Panc1 (cell line): ENCODE data around the gene IER3. TPM values are rescaled to one million over a fixed set of nuclear protein-coding genes. Genes with fewer than 3 reads are reported as not detected.
A peak's percentile ranks its signal among the peaks of the same experiment; 100 is the strongest.

ENCODE experiments used
- ATAC-seq: fragments of 200-7000 bp; cut with Tn5 transposase; 2 replicates; pipeline ENCODE4 v1.9.1; 2020; ENCODE audit warnings: mild to moderate bottlenecking, moderate library complexity
- BruUV-seq: library from RNA; stranded (reverse); fragments of 400-500 nt; replicated peaks from 2 replicates; lab custom pipeline; 2021; lab: Mats Ljungman, UMichigan
- CTCF ChIA-PET: fragments of 300-600 bp; sonication (Branson Sonifier 250); formaldehyde crosslinking; loops from one replicate; lab custom pipeline; 2022; ENCODE audit warnings: antibody characterized with exemption; lab: Charles Lee
- POLR2A ChIA-PET: fragments of 300-600 bp; sonication (Branson Sonifier 250); formaldehyde crosslinking; loops from one replicate; lab custom pipeline; 2022; ENCODE audit warnings: antibody characterized with exemption; lab: Charles Lee
- DNase-seq: peaks from one replicate; pipeline ENCODE4 v3.0.0-alpha.2; 2010; ENCODE audit warnings: low read depth, low spot score
- H3K27ac ChIP-seq: 2 replicates; pipeline ENCODE4 v1.5.1; 2011; ENCODE audit warnings: mild to moderate bottlenecking, low read length, inconsistent platforms
- H3K27me3 ChIP-seq: fragments of 200-500 bp; sonication (Bioruptor generic); 2 replicates; pipeline ENCODE4 v1.6.0; 2014; ENCODE audit warnings: low read length, inconsistent platforms; ENCODE audit not compliant: control insufficient read depth, insufficient read depth
- H3K36me3 ChIP-seq: fragments of 200-500 bp; sonication (Bioruptor generic); 2 replicates; pipeline ENCODE4 v1.5.1; 2014; ENCODE audit warnings: inconsistent platforms, mild to moderate bottlenecking, low read length, moderate library complexity; ENCODE audit not compliant: control insufficient read depth, insufficient read depth
- H3K4me1 ChIP-seq: 2 replicates; pipeline ENCODE4 v1.5.1; 2011; ENCODE audit warnings: inconsistent platforms, mild to moderate bottlenecking, low read length, moderate library complexity; ENCODE audit not compliant: control insufficient read depth, insufficient read depth
- H3K4me3 ChIP-seq, 2 experiments: 2 replicates each; pipeline ENCODE4 v1.5.1; 2011 to 2012; ENCODE audit warnings: low read depth in 2 of 2, low read length in 2 of 2, mild to moderate bottlenecking in 2 of 2, inconsistent platforms in 1 of 2, moderate library complexity in 1 of 2
- H3K9me3 ChIP-seq: fragments of 200-500 bp; sonication (Bioruptor generic); 2 replicates; pipeline ENCODE4 v1.5.1; 2014; ENCODE audit warnings: low read depth, mild to moderate bottlenecking, inconsistent platforms, low read length, moderate library complexity; ENCODE audit not compliant: control insufficient read depth, insufficient read depth
- POLR2AphosphoS5 ChIP-seq: IDR thresholded peaks from 2 replicates; pipeline ENCODE4 v1.6.1; 2012; ENCODE audit warnings: mild to moderate bottlenecking, low read depth, low read length, moderate library complexity
- SIN3A ChIP-seq: IDR thresholded peaks from 2 replicates; pipeline ENCODE4 v1.6.1; 2012; ENCODE audit warnings: low read depth, mild to moderate bottlenecking, low read length, moderate library complexity, borderline replicate concordance; ENCODE audit not compliant: insufficient read depth
- TCF7L2 ChIP-seq: IDR thresholded peaks from 2 replicates; pipeline ENCODE4 v1.6.1; 2011; ENCODE audit warnings: mild to moderate bottlenecking, low read depth, low read length, inconsistent platforms
- in situ Hi-C: cut with HindIII; loops from 2 replicates; pipeline ENCODE4 v1.10.0; 2016; ENCODE audit warnings: low sequenced_read_pairs, low pct_unique_long_range_greater_than_20kb
- intact Hi-C: fragments of 100-400 bp; cut with micrococcal nuclease; formaldehyde crosslinking; loops from one replicate; pipeline ENCODE4 v1.10.0; 2022; ENCODE audit not compliant: unreplicated experiment
- total RNA-seq: library from RNA; stranded (reverse); gene quantifications from one replicate; pipeline ENCODE4 v1.2.1, GENCODE V29; 2021; ENCODE audit not compliant: unreplicated experiment
- TF ChIP-seq, protein P1 (sequence below): fragments of 450-650 bp; IDR thresholded peaks from 2 replicates; pipeline ENCODE4 v1.5.1; 2017; ENCODE audit warnings: mild to moderate bottlenecking
- TF ChIP-seq, protein P2 (sequence below), 2 experiments: IDR thresholded peaks; 2 replicates each; pipeline ENCODE4 v1.6.1; 2011 to 2012; ENCODE audit warnings: low read depth in 2 of 2, control low read depth in 1 of 2, low read length in 1 of 2, mild to moderate bottlenecking in 1 of 2, moderate library complexity in 1 of 2; ENCODE audit not compliant: insufficient read depth in 1 of 2

IER3 gene
- total RNA-seq, 1 experiment from 2014 or later: 106 TPM

DNA sequence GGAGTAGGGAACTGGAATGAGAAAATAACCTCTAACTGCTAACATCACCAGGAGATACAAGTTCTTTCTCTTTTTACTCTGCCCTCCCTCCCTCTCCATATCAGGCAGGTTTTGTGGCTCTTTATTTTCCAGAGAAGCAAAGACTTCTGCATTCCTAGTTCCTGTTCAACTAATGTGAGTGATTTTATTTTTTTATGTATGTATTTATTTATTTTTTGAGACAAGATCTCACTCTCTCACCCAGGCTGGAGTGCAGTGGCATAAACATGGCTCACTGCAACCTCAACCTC, 6.0 kb upstream of the IER3 start:
- intact Hi-C loops (no loop called here), in situ Hi-C loops (no loop called here)
- no TSS peak for BruUV-seq
- H3K9me3 ChIP-seq: no peaks in the 10 kb centered on the region
- TF ChIP-seq SIN3A (no peak), POLR2AphosphoS5 (no peak), TCF7L2 (no peak)
- TF ChIP-seq, protein P1, sequence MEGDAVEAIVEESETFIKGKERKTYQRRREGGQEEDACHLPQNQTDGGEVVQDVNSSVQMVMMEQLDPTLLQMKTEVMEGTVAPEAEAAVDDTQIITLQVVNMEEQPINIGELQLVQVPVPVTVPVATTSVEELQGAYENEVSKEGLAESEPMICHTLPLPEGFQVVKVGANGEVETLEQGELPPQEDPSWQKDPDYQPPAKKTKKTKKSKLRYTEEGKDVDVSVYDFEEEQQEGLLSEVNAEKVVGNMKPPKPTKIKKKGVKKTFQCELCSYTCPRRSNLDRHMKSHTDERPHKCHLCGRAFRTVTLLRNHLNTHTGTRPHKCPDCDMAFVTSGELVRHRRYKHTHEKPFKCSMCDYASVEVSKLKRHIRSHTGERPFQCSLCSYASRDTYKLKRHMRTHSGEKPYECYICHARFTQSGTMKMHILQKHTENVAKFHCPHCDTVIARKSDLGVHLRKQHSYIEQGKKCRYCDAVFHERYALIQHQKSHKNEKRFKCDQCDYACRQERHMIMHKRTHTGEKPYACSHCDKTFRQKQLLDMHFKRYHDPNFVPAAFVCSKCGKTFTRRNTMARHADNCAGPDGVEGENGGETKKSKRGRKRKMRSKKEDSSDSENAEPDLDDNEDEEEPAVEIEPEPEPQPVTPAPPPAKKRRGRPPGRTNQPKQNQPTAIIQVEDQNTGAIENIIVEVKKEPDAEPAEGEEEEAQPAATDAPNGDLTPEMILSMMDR: no peak
- TF ChIP-seq, protein P2, sequence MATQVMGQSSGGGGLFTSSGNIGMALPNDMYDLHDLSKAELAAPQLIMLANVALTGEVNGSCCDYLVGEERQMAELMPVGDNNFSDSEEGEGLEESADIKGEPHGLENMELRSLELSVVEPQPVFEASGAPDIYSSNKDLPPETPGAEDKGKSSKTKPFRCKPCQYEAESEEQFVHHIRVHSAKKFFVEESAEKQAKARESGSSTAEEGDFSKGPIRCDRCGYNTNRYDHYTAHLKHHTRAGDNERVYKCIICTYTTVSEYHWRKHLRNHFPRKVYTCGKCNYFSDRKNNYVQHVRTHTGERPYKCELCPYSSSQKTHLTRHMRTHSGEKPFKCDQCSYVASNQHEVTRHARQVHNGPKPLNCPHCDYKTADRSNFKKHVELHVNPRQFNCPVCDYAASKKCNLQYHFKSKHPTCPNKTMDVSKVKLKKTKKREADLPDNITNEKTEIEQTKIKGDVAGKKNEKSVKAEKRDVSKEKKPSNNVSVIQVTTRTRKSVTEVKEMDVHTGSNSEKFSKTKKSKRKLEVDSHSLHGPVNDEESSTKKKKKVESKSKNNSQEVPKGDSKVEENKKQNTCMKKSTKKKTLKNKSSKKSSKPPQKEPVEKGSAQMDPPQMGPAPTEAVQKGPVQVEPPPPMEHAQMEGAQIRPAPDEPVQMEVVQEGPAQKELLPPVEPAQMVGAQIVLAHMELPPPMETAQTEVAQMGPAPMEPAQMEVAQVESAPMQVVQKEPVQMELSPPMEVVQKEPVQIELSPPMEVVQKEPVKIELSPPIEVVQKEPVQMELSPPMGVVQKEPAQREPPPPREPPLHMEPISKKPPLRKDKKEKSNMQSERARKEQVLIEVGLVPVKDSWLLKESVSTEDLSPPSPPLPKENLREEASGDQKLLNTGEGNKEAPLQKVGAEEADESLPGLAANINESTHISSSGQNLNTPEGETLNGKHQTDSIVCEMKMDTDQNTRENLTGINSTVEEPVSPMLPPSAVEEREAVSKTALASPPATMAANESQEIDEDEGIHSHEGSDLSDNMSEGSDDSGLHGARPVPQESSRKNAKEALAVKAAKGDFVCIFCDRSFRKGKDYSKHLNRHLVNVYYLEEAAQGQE (IDR thresholded peaks at IDR 0.05; ENCODE audit: insufficient read depth in 1 of 2, low read depth in 2 of 2, low read length in 1 of 2): no peak
- H3K27ac ChIP-seq: peak overlapping the region; percentile 91
- H3K36me3 ChIP-seq: no peaks in the 10 kb centered on the region
- ChIA-PET CTCF (interaction anchor here (0.6 kb wide), 1 partner anchor 72 kb away, joined by 4 read pairs; no protein-coding TSS in a partner anchor), POLR2A (interaction anchor here (0.6 kb wide), 1 partner anchor 163 kb away, joined by 11 read pairs; no protein-coding TSS in a partner anchor)
- H3K4me3 ChIP-seq: no peak overlapping the region
- no peak for DNase-seq
- H3K27me3 ChIP-seq: no peaks in the 10 kb centered on the region
- no peak for ATAC-seq
- H3K4me1 ChIP-seq: peaks cover 59% of the 10 kb centered on the region

DNA sequence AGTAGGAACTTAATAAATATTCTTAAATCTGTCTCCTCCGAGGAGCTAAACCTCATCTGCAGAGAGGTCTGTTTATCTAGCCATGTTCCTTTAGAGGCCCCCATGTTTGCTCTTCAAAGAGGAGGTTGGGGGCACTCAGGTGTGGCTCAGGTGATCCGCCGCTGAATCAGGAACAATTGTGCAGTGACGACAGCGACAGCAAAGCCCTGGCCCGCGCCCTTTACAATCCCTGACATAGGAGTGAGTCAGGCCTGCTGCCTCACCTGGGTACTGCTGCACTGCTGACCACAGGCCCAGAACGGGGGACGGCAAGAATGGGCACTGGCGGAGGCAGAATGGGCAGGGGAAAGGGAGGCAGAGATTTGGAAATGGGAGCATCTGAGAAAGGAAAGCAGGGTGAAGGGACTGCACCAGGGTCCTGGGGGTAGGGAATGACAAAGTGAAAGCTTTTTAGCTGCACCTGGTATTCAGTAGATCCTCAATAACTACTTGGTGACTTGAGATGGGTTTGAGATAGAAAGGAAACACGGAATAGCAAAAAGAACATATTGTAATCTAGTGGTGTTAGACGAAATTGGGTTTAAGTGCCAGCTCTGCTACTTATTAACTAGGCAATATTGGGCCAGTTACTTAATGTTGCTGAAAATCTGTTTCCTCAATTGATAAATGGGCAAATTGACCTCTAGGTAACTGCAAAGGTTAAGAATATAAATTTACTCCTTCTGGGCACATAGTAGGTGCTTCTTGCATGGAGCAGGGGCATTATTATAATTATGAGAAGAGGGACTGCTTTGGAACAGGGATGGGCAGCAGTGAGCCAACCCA, 5.4 kb upstream of the IER3 start:
- in situ Hi-C loops (no loop called here), intact Hi-C loops (no loop called here)
- no peak overlapping the region for H3K4me3 ChIP-seq
- H3K27me3 ChIP-seq: no peaks in the 10 kb centered on the region
- TF ChIP-seq, protein P1: no peak
- TF ChIP-seq POLR2AphosphoS5 (no peak), SIN3A (no peak)
- DNase-seq (no peak), ATAC-seq (peak; percentile 46)
- H3K36me3 ChIP-seq: no peaks in the 10 kb centered on the region
- ChIA-PET CTCF (interaction anchor here (0.6 kb wide), 2 partner anchors 13 to 72 kb away, joined by 4 to 7 read pairs; no protein-coding TSS in a partner anchor), POLR2A (no interaction called here)
- no peaks in the 10 kb centered on the region for H3K9me3 ChIP-seq
- H3K27ac ChIP-seq: peak overlapping the region; percentile 91
- H3K4me1 ChIP-seq: peaks cover 65% of the 10 kb centered on the region
- no TSS peak for BruUV-seq
